CD4-positive, alpha-beta T cell treated with Interleukin-15 for 4 hours (primary cell): Measurements from ENCODE around the gene FGF7.
A peak's percentile ranks its signal among the peaks of the same experiment; 100 is the strongest.
"Not testable (repeated sequence)": the region's sequence is repeated elsewhere in the genome, so short reads cannot be mapped to it uniquely, and the experiment has no call there.

ENCODE experiments used
- DNase-seq: peaks from one replicate; pipeline ENCODE4 v3.0.0-alpha.2; 2020; ENCODE audit warnings: low spot score

Gene FGF7

GRCh38 chr15:49439678-49440395 is 16.8 kb downstream of the FGF7 start:
- DNase-seq: no peak

- DNase-seq: no peak
Measured at GRCh38 chr15:49441356-49441755, 18.3 kb downstream of the FGF7 start.

- DNase-seq: no peak
Measured at GRCh38 chr15:49441816-49442215, 18.8 kb downstream of the FGF7 start.

GRCh38 chr15:49452595-49452994 is 29.6 kb downstream of the FGF7 start:
- DNase-seq: no peak

GRCh38 chr15:49456166-49456565 is 33.1 kb downstream of the FGF7 start:
- DNase-seq: no peak

- no peak for DNase-seq
Measured at GRCh38 chr15:49458145-49458544, 35.1 kb downstream of the FGF7 start.

- DNase-seq: no peak
Measured at GRCh38 chr15:49460411-49460941, 37.4 kb downstream of the FGF7 start.

- no peak for DNase-seq
Measured at GRCh38 chr15:49462232-49462844, 39.3 kb downstream of the FGF7 start.

- DNase-seq: no peak
Measured at GRCh38 chr15:49464522-49464921, 41.5 kb downstream of the FGF7 start.

GRCh38 chr15:49466119-49466518 is 43.1 kb downstream of the FGF7 start:
- DNase-seq: no peak

- DNase-seq: no peak
Measured at GRCh38 chr15:49467746-49468480, 44.9 kb downstream of the FGF7 start.

- DNase-seq: no peak
Measured at GRCh38 chr15:49468481-49468839, 45.4 kb downstream of the FGF7 start.

- DNase-seq: peak; percentile 2
Measured at GRCh38 chr15:49471248-49471647, 48.2 kb downstream of the FGF7 start.

GRCh38 chr15:49471733-49472132 is 48.7 kb downstream of the FGF7 start:
- DNase-seq: no peak

- no peak for DNase-seq
Measured at GRCh38 chr15:49472338-49472737, 49.3 kb downstream of the FGF7 start.

- no peak for DNase-seq
Measured at GRCh38 chr15:49473031-49473430, 50.0 kb downstream of the FGF7 start.

- DNase-seq: not testable (repeated sequence)
Measured at GRCh38 chr15:49478021-49478420, 55.0 kb downstream of the FGF7 start.

GRCh38 chr15:49478982-49479381 is 55.9 kb downstream of the FGF7 start:
- DNase-seq: not testable (repeated sequence)

- not testable (repeated sequence) for DNase-seq
Measured at GRCh38 chr15:49485401-49485800, 62.4 kb downstream of the FGF7 start.

- no peak for DNase-seq
Measured at GRCh38 chr15:49490966-49491365, 67.9 kb downstream of the FGF7 start.

- DNase-seq: no peak
Measured at GRCh38 chr15:49492151-49492550, 69.1 kb downstream of the FGF7 start.

- DNase-seq: no peak
Measured at GRCh38 chr15:49492830-49493229, 69.8 kb downstream of the FGF7 start.

GRCh38 chr15:49494842-49495241 is 71.8 kb downstream of the FGF7 start:
- no peak for DNase-seq
